ENCODE data around the gene ARAP2.

The ARAP2 gene

DNA sequence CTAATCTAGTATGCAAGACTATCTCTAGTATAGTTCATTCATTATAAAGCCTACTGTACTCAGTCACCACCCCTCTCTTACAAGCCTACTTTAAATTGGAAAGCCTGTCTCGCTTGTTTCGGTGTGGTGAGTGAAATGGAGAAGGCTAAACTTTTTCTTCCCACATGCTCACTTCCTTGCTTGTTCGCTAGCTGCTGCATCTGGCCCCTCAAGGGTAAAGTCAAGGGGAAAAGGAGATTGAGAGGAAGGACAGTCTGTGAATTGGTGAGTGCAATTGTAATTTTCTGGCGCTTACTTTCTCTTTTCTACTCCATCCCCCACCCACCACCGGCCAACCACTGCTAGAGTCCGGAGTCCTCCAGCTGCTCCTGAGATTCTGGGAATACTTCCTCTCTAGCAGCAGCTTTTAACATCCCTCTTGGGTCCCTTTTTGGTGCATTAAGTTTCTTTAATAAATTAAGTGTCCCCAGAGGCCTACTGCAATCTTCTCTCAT, 12.1 kb upstream of the ARAP2 start:
- DNase-seq (ENCODE audit: low read depth), result no peak

DNA sequence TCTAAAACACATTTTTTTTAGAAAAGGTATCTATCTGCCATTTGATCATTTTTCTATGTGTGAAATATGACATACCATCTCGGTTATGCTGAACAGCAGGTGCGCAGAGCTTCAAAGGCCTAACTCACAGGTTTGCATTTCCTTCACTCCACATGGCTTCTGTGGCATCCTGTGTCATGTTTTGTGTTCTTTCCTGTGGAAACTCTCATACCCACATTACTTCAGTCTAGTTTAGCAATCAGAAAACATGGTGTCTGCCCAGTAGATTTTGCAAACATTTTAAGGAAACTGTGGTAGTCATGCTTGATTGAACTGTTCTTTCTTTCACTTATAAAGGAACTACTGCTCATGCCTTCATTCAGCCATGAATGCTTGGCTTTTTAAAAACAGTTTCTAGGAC, 11.3 kb upstream of the ARAP2 start:
- no peak for DNase-seq (ENCODE audit: low read depth)

DNA sequence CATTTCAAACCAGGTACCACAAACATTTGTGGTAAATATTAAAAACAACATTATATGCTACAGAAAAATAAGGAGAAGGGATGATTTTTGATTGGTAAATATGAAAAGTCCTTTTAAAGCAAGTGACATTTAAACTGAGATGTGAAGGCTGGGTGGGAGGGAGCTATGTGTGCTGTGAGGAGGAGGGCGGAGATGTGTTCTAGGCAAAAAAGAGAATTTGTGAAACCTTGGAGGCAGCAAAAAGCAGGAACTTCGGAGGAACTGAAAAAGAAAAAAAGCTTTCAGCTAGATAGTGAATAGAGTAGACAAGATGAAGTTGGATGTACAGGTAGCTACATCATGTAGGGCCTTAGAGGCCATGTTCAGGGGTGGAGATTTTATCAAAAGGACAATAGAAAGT, 10.1 kb upstream of the ARAP2 start:
- DNase-seq (ENCODE audit: low read depth), result no peak

DNA sequence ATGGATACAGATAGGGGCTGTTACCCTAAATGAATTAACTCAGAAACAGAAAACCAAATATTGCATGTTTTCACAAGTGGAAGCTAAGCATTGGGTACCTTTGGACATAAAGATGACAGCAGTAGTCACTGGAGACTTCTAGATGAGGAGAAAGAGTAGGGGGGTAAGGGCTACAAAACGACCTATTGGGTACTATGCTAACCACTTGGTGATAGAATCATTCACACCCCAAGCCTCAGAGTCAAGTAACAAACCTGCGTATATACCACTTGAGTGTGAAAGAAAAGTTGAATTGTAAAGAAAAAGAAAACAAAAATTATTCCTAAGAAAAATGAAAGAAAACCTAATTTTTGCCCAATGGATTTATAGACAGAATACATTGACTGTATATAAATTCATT, 7.7 kb upstream of the ARAP2 start:
- DNase-seq (ENCODE audit: low read depth), result no peak

DNA sequence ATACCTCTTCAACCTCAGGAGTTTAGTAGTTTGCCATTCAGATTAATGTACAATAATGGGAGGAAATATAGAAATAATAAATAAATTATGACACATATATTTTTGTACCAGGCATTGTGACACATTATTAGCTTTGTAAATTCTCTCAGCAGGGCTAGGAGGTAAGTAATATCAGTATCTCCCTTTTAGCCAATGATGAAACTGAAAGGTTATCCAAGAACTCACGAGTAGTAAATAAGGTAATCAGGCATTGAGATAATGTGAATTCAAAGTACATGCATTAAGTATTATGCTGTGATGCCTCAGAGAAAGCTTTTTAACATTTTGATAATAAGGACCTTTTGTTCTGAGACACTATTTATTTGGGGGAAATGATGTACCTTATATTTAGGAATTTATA, 5.3 kb upstream of the ARAP2 start:
- no peak for DNase-seq (ENCODE audit: low read depth)

DNA sequence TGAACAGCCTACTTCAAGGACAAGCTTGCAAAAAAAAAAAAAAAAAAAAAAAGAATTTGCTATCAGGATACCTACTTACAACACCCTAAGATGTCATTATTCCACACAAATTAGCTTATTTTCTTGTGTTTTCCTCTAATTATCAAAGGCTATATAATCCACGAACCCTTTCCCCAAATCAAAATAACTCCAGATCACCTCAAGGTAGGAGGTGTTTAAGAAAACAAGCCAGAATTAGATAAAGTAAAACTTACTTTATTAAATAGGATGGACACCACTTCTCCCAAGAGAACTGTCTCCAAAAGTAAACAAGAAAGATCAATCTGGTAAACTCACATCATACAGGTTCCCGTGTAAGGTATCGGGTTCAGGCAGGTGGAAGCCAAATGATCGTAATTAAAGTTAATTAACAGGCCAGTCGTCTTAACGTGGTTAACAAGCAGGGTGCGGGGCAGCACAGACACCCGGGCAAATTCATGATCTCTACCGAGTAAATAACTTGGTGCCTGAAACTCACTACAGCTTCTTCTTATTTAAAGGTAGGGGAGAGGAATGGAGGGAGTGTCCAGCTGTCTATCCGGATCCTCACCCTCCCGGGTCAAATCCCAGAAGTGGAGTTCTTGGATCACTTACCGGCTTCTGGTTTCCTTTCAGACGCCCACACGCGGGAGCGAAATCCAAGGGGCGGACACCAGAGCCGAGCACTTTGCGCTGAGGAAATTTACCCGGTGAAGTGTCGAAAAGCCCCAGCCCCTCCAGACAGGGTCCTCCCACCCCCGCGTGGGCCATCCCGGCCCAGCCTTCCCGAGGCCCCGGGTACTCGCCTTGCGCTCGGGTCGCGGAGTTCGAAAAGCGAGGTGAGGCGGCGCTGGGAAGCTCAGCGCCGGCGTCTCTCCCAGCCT, 708 bp downstream of the ARAP2 start:
- peak; percentile 32 for DNase-seq (ENCODE audit: low read depth)

DNA sequence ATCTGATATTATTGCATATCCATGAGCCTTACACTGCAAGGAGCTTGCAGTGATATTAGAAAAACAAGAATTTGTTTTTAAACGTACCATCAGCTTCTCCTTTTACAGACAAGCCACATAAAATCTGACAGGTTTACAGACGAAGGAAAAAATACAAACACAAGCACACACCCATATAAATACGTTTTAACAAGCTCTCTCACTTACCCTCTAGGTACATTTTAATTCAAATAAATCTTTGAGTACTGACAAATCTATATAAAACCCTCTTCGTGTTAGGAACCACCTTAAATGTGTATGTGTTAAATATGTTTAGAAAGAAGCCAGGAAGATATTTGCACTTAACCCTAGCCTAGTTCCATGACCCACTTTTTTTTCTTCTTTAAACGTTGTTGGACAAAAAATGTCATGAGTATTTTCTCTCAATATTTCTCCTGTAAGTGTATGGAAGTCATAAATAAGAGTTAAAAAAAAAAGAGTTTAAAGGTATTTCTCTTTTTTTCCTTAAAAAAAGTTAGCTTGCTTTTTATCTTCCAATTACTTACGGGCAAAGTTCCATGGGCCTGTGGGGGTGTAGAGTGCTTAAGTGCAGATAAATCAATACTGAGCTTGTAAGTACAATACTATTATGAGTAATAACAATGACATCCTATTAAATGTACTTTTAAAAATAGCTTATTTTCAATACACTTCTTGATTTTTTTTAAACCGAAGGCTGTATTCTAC, 1.5 kb downstream of the ARAP2 start:
- peak; percentile 2 for DNase-seq (ENCODE audit: low read depth)

DNA sequence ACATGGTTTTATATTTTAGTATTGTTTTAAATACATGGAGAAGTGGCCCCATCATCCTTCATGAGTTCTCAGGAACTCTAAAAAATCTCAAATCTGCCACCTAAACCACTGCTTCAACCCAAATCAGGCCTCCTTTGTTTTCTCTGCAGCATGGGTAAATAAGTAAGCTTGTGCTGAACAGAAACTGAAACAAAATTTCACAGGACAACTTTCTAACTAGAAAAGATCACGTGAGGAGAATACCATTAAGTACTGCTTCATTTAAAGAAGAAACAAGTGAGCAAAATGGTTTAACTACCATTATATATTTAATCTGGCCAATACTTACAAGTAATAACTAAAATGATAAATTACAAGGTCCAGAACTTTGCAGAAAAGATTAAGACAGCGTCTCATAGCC, 2.5 kb downstream of the ARAP2 start:
- DNase-seq (ENCODE audit: low read depth), result no peak

DNA sequence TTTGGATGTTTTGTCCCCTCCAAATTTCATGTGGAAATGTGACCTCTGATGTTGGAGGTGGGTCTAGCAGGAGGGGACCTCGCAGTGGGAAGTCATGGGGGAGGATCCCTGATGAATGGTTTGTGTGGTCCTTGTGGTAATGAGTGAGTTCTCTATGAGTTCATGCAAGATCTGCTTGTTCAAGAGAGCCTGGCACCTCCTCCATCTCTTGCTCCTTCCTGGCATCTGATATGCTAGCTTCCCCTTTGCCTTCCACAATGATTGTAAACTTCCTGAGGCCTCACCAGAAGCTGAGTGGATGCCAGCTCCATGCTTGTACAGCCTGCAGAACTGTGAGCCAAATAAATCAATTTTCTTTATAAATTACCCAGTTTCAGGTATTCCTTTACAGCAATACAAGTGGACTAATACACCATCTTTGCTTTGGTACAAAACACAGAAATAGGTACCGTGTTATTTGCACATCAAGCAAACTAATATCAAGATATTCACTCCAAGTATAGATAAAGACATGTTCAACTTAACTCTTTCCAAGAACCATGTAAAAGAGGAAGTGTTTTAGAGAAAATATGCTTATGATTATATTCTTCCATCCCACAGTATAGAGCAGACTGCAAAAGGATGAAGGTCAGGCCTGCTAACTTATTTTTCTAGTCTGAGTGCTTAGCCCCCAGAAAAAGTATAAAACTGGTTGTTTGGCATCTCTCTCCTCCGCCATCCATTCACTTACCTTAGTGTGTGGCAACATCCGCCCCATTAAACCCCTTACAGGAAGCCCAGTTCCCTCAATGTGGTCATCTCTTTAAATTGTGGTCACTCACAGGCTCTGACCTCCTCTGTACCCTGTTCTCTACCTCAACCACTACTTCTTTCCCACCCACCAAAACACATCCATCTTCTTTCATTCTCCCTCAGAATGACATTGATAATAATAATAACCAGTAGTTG, 6.7 kb downstream of the ARAP2 start:
- DNase-seq (ENCODE audit: low read depth), result no peak

DNA sequence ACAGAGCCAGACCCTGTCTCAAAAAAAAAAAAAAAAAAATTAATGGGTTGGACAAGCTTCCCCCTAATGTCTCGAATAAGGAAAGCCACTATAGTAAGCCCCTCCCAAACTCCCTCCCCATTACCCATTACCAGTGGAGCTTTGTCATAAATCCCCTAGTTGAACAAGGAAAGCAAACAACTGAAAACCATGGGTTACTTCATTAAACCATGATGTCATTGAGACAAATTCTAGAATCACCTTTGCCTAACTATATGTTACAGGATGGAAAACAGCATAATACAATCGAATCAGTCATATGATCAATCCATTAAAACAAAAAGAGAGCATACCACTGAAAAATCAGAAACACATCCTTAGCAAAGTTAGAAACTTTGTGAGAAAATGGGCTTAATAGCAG, 8.2 kb downstream of the ARAP2 start:
- no peak for DNase-seq (ENCODE audit: low read depth)

DNA sequence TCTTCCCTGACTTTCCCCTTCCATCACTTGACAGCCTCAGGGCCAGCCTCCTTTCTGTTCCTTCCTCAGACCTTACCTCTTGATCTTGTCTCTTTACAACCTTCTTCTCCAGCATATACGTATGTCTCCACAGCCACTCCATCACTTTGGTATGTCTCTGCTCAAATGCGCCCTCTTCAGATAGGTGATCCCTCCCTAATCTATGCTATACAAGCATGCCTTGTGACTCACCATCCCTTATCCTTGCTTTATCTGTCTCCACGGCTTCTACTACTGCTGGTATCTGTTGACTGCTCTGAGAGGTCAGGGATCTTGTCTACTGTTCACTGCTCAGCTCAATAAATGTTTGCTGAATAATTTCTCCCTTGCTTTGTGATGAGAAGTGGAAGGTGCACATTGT, 9.0 kb downstream of the ARAP2 start:
- DNase-seq (ENCODE audit: low read depth), result peak; percentile 31

DNA sequence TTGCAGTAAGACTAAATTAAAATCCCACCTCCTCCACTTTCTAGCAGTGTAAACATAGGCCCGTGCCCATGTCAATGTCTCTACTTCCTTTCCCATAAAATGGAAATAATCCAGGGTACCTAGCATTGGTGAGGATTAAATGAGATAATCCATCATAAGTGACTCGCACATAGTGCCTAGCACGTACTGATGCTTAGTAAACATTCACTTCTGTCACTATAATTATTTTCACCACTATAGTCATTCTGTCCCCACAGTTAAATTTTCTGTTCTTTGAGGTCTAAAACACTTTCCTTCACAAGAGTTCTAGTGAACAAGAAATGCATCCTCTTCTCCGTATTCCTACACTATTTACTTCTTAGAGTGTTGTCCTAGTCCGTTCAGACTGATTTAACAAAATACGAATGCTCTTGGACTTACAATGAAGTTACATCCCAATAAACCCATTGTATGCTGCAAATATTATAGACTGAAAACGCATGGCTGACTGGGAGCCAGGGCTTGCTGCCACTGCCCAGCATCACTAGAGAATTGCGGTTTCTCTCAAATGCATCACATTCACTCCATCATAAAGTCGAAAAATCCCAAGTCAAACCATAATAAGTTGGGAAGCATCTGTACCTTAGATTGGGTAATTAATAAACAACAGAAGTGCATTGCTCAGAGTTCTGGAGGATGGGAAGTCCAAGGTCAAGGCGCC, 10.6 kb downstream of the ARAP2 start:
- no peak for DNase-seq (ENCODE audit: low read depth)

DNA sequence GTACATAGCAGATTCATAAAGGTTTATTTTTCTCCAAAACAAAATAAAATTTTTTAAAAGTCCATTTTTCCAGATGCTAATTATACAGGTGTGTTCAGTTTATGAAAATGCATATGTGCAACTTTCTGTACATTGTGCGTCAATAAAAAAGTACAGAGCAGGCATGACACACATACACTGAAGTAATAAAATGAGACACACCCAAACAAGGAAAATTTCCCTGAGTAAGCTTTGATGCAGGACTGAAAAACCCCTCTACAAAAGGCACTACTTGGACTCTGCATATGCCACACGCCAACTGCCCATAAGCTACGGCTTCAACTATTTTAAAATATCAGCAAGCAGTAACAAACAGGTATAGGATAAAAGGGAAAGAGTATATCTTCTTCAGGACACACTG, 13.8 kb downstream of the ARAP2 start:
- no peak for DNase-seq (ENCODE audit: low read depth)

DNA sequence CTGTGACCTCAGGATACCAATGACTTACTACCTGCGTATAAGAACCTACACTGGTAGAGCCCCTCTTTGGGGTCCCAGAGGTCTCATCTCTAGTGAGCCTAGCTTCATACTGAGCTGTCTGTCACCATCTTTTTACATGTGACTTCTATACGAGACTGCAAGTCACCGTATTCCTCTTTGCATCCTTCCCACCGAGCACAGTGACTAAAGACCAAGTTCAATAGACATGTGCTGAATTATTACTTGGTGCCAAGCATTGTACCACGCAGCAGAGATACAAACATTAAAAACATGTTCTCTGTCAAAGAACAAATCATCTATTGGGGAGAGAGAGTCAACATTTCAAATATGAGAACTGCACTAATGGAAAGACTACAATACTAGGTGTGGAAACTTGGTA, 16.4 kb downstream of the ARAP2 start:
- no peak for DNase-seq (ENCODE audit: low read depth)

DNA sequence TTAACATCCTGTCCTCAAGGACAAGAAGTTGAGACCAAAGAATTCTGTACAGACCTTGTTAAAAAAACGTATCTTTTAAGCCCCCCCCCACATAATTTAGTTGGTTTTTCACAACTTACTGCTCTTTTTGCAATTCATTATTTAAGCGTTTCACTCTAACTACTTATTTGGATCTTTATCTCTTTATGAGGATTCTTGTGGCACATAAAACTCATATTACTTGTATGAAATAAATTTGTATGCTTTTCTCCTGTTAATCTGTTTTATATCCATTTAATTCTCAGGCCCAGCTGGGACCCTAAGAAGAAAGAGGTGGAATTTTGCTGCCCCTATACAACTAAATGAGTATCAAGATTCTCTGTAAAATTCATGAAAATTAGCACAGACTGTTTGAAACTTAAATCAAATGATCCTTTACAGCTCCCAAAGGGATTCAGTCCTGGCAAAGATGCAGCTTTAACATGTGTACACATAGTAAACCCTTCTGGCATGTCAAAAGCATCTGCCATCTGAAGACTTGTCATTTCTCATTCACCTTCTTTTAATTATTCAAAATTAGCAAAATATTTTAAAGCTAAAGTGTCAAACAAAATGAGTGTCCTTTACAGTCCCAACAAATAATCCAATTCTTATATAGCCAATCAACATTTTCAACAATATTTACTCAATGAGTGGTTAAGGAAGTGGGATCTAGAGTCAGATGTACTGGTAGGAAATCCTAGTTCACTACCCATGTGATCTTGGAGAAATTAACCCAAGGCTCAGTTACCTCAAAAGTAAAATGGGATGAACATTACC, 17.7 kb downstream of the ARAP2 start:
- DNase-seq (ENCODE audit: low read depth), result no peak

DNA sequence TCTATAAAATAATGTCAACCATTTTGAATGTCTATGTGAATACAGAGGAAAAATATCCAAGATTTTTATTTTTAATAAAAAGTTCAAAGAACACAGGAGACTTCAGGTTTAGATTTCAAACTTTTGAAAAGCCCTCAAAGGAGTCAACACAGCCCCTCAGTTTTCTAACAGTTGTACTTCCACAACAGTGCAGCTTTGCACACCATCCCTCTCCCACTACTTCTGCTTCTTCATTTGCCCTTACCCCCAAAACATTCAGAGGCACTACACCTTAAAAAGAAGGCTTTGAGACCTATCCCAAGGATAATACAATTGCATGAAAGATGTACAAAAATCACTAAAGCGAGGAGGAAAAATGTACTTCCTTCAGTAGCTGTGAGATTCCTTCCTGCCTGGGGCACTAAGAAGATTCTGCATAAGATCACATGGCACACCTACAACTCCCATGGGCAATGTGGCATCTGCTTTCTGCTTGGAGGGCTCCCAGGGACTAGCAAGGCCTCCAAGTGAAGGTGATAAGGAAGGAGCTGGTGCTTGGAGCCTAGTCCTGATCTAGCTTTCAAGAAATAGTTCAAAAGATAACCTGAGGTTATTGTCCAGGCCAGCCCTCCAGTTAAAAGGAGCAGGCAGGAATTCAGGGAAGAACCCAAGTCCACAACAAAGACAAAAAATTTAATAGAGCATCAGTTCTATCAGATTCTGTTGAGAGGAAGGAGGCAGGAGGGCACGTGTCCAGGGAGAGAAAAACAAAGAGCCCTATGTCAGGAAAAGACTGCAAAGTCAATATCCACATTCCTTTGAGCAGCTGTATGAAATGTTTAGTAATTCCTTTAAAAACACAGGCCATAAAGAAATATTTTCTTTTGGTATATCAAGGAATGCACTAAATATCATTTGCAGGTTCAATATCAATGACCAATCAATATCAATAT, 19.1 kb downstream of the ARAP2 start:
- DNase-seq (ENCODE audit: low read depth), result no peak

DNA sequence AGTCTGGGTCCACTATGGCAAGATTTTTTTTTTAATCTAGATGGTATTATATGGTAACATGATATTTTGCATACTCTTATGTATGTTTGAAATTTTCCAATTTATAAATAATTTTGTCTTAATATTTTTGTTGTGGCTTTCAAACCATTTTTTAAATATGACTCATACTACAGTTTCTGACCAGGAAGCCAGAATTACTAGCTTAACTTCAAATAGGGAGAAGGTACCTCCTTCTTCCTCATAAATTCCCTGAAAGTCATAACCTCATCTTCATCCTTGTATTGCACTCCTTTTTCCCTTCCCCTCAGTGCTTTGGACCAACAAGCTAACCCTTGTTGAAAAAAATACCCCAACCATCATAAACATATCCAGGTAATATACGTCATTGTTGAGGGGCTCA, 21.6 kb downstream of the ARAP2 start:
- DNase-seq (ENCODE audit: low read depth), result peak; percentile 1

DNA sequence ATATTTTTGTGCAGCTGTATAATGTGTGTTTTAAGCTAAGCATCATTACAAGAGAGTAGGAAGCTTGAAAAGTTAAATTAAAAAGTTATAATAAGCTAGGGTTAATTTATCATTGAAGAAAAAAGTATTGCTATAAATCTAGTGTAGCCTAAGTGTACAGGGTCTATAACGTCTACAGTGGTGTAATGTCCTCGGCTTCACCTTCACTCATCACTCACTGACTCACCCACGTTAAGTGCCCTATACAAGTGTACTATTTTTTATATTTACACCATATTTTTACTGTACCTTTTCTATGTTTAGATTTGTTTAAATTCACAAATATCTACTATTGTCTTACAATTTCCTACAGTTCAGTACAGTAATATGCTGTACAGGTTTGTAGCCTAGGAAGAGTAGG, 23.5 kb downstream of the ARAP2 start:
- no peak for DNase-seq (ENCODE audit: low read depth)

DNA sequence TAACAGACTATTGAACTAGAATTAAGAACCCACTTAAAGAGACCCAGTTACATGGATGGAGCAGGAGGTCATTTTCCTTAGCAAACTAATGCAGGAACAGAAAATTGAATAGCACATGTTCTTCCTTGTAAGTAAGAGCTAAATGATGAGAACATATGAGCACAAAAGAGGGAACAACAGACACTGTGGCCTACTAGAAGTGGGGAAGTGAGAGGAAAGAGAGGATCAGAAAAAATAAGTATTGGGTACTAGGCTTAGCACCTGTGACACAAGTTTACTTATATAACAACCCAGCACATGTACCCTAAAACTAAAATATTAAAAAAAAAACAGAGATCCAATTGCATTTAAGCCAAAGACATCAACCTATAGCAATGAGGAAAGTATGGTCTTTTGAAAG, 26.2 kb downstream of the ARAP2 start:
- no peak for DNase-seq (ENCODE audit: low read depth)

DNA sequence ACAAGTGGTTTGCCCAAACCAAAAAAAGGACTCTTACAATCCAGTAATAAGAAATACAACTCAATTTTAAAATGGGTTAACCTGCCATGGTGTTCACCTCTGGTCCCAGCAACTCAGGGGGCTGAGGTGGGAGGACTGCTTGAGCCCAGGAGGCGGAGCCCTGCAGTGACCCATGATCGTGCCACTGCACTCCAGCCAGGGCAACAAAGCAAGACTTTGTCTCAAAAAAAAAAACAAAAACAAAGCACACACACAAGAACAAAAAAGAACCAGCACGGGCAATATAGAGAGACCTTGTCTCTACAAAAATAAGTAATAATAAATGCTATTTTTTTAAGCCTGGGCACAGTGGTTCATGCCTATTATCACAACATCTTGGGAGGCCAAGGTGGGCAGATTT, 28.7 kb downstream of the ARAP2 start:
- no peak for DNase-seq (ENCODE audit: low read depth)

Measured in iris pigment epithelial cell (primary cell).